ENCODE results near the gene TAS2R41. TPM values are rescaled to one million over a fixed set of nuclear protein-coding genes. Genes with fewer than 3 reads are reported as not detected.

TAS2R41 gene
- total RNA-seq, 1 experiment from 2014 or later, result not detected

GRCh38 chr7:143439866-143440265 lies 37.8 kb upstream of the TAS2R41 start:
- no TSS peak for BruUV-seq (replicated peaks)
- no peak for ATAC-seq
- POLR2A ChIA-PET (ENCODE audit: unreplicated experiment), result no interaction called here
- no peak overlapping the region for H2AFZ ChIP-seq (ENCODE audit: low read length)
- H3K9me2 ChIP-seq (replicated peaks; ENCODE audit: low read length), result no peaks in the 10 kb centered on the region
- TF ChIP-seq, protein P1, sequence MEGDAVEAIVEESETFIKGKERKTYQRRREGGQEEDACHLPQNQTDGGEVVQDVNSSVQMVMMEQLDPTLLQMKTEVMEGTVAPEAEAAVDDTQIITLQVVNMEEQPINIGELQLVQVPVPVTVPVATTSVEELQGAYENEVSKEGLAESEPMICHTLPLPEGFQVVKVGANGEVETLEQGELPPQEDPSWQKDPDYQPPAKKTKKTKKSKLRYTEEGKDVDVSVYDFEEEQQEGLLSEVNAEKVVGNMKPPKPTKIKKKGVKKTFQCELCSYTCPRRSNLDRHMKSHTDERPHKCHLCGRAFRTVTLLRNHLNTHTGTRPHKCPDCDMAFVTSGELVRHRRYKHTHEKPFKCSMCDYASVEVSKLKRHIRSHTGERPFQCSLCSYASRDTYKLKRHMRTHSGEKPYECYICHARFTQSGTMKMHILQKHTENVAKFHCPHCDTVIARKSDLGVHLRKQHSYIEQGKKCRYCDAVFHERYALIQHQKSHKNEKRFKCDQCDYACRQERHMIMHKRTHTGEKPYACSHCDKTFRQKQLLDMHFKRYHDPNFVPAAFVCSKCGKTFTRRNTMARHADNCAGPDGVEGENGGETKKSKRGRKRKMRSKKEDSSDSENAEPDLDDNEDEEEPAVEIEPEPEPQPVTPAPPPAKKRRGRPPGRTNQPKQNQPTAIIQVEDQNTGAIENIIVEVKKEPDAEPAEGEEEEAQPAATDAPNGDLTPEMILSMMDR (conservative IDR thresholded peaks at IDR 0.05; ENCODE audit: low read depth, low read length), result no peak
- no peak for TF ChIP-seq EZH2phosphoT487 (IDR thresholded peaks at IDR 0.05; ENCODE audit: borderline replicate concordance, low read length)
- H3K27me3 ChIP-seq (ENCODE audit: low read length), result no peaks in the 10 kb centered on the region
- H3K4me2 ChIP-seq (ENCODE audit: low read length), result no peak overlapping the region
- no peak overlapping the region for H3K9ac ChIP-seq (ENCODE audit: low read length)
- H4K20me1 ChIP-seq (ENCODE audit: low read length), result no peaks in the 10 kb centered on the region
- no peak for DNase-seq
- peaks cover 6% of the 10 kb centered on the region; the same call in 1 of the 2 replicates for H3K4me1 ChIP-seq (ENCODE audit: insufficient read depth, low read length)
- CTCF ChIA-PET, result no interaction called here
- H3K36me3 ChIP-seq (ENCODE audit: low read depth, low read length), result no peaks in the 10 kb centered on the region
- H3K79me2 ChIP-seq (ENCODE audit: low read length), result no peaks in the 10 kb centered on the region
- no peak overlapping the region for H3K27ac ChIP-seq (ENCODE audit: low read length)
- no peak overlapping the region for H3K4me3 ChIP-seq (ENCODE audit: low read length)
- intact Hi-C loops (cut with micrococcal nuclease), result no loop called here
- H3K9me3 ChIP-seq (ENCODE audit: low read length), result no peaks in the 10 kb centered on the region
- no peaks in the 10 kb centered on the region for H3F3A ChIP-seq (ENCODE audit: low read length, unreplicated experiment)

- Histone ChIP-seq H3K4me2 (ENCODE audit: low read length) (no peak within 1 kb of the TSS), H3K9me3 (ENCODE audit: low read length) (no peaks in the 10 kb centered on the region), H3K9ac (ENCODE audit: low read length) (no peak within 1 kb of the TSS), H3K4me3 (ENCODE audit: low read length) (no peak within 1 kb of the TSS), H2AFZ (ENCODE audit: low read length) (no peak within 1 kb of the TSS), H3K4me1 (ENCODE audit: insufficient read depth, low read length) (no peaks in the 10 kb centered on the region), H3F3A (ENCODE audit: low read length, unreplicated experiment) (no peaks in the 10 kb centered on the region), H3K79me2 (ENCODE audit: low read length) (no peaks in the 10 kb centered on the region), H3K9me2 (replicated peaks; ENCODE audit: low read length) (no peaks in the 10 kb centered on the region), H4K20me1 (ENCODE audit: low read length) (no peaks in the 10 kb centered on the region), H3K36me3 (ENCODE audit: low read depth, low read length) (no peaks in the 10 kb centered on the region), H3K27me3 (ENCODE audit: low read length) (peaks cover 18% of the 10 kb centered on the region; the same call in 1 of the 2 replicates), H3K27ac (ENCODE audit: low read length) (no peak within 1 kb of the TSS)
- CTCF ChIA-PET, result no interaction called here
- TF ChIP-seq EZH2phosphoT487 (IDR thresholded peaks at IDR 0.05; ENCODE audit: borderline replicate concordance, low read length), result no peak
- TF ChIP-seq, protein P1 (conservative IDR thresholded peaks at IDR 0.05; ENCODE audit: low read depth, low read length), result no peak
- TF ChIP-seq EZH2 (IDR thresholded peaks at IDR 0.05; ENCODE audit: low read length, unreplicated experiment), result no peak
- no TSS peak for BruUV-seq (replicated peaks)
- DNase-seq (no peak), ATAC-seq (no peak)
- intact Hi-C loops (cut with micrococcal nuclease), result no loop called here
- POLR2A ChIA-PET (ENCODE audit: unreplicated experiment), result no interaction called here
Measured at GRCh38 chr7:143443153-143443552, 34.5 kb upstream of the TAS2R41 start, which contains the start of gene TAS2R60. Gene TAS2R60, plus strand, starts transcription at chr7:143443453. Its CDS starts 0 bp downstream, at chr7:143443453.

DNA sequence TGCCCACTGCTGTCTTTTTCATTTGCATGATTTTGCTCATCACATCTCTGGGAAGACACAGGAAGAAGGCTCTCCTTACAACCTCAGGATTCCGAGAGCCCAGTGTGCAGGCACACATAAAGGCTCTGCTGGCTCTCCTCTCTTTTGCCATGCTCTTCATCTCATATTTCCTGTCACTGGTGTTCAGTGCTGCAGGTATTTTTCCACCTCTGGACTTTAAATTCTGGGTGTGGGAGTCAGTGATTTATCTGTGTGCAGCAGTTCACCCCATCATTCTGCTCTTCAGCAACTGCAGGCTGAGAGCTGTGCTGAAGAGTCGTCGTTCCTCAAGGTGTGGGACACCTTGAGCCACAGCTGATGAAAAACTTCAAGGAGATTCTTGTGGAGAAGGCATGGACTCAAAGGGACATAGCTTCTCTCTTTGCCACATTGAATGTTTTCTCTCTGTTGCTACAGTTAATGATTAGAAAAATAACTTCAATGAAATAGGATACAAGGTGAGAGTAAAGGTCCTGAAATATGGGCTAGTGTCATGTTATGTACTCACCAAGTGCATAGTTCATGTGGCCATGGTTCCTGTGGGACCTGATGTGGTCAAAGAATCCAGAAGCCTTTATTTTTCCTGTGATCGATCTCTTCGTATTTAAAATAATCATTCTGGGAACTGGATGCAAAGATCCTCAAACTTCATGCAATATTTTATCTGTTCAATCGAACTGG lies 33.5 kb upstream of the TAS2R41 start:
- ChIA-PET POLR2A (ENCODE audit: unreplicated experiment) (no interaction called here), CTCF (interaction anchor here (0.5 kb wide), 1 partner anchor 36 kb away, joined by 4 read pairs; the partner anchor contains the start of gene EPHA1)
- intact Hi-C loops (cut with micrococcal nuclease), result no loop called here
- H3K27ac ChIP-seq (ENCODE audit: low read length), result no peak overlapping the region
- no peak overlapping the region for H3K9ac ChIP-seq (ENCODE audit: low read length)
- DNase-seq (no peak), ATAC-seq (no peak)
- H3K9me2 ChIP-seq (replicated peaks; ENCODE audit: low read length), result no peaks in the 10 kb centered on the region
- no peaks in the 10 kb centered on the region for H3K4me1 ChIP-seq (ENCODE audit: insufficient read depth, low read length)
- no peaks in the 10 kb centered on the region for H3K36me3 ChIP-seq (ENCODE audit: low read depth, low read length)
- no peaks in the 10 kb centered on the region for H4K20me1 ChIP-seq (ENCODE audit: low read length)
- H3K79me2 ChIP-seq (ENCODE audit: low read length), result no peaks in the 10 kb centered on the region
- TF ChIP-seq EZH2phosphoT487 (IDR thresholded peaks at IDR 0.05; ENCODE audit: borderline replicate concordance, low read length), result no peak
- TF ChIP-seq, protein P1 (conservative IDR thresholded peaks at IDR 0.05; ENCODE audit: low read depth, low read length), result no peak
- TF ChIP-seq EZH2 (IDR thresholded peaks at IDR 0.05; ENCODE audit: low read length, unreplicated experiment), result no peak
- H3K27me3 ChIP-seq (ENCODE audit: low read length), result peaks cover 18% of the 10 kb centered on the region; the same call in 1 of the 2 replicates
- H3K9me3 ChIP-seq (ENCODE audit: low read length), result no peaks in the 10 kb centered on the region
- BruUV-seq (replicated peaks), result no TSS peak
- H3K4me3 ChIP-seq (ENCODE audit: low read length), result no peak overlapping the region
- H3F3A ChIP-seq (ENCODE audit: low read length, unreplicated experiment), result no peaks in the 10 kb centered on the region
- no peak overlapping the region for H3K4me2 ChIP-seq (ENCODE audit: low read length)
- H2AFZ ChIP-seq (ENCODE audit: low read length), result no peak overlapping the region
